GM18519 (cell line): Measurements from ENCODE around the gene EDAR.

Experiments
- ATAC-seq: cut with Tn5 transposase; IDR thresholded peaks from one replicate; pipeline ENCODE4 v1.9.1; 2021; ENCODE audit warnings: mild to moderate bottlenecking, moderate library complexity; ENCODE audit not compliant: unreplicated experiment, low FRiP score

Gene EDAR

DNA sequence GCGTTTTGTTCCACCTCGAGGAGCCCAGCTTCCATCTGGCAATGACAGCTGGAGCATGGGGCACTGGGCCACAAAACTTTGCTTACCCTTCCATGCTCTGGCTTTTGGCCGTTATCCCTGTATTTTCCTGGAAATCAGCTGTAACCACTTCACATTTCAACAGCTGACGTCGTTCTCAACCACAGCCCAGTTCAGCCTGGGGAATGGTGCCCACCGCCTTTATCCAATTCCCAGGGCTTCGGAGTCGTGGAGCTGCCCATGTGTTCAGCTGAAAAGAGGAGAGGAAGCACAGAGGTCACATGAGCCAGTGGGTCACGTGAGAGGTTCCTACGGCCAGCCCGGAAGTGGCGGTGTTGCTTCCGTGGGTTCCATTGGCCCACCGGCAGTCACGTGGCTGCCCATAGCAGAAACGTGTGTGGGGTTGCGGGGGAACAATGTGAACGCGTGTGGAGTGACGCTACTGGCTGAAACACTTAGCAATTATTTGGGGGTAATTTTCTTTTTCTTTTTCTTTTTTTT, 16.7 kb upstream of the EDAR start:
- ATAC-seq: no peak

DNA sequence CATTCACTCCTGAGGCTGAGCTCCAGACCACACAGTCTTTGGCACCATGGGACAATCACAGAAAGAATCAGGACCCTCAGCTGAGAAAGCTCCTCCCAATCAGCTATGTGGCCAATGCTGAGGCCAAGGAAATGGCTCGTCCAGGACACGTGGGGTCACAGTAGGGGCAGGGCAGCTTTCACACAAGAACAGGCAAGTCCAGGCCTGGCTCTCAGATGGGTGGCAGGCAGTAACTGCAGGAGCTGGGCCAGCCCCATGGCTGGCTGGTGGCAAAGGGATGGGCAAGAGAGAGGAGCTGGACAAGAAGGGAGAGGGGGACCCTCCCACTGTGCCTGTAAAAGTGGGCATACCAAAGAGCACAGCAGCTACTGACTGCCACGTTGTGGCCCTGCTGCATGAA, 12.2 kb upstream of the EDAR start:
- no peak for ATAC-seq

DNA sequence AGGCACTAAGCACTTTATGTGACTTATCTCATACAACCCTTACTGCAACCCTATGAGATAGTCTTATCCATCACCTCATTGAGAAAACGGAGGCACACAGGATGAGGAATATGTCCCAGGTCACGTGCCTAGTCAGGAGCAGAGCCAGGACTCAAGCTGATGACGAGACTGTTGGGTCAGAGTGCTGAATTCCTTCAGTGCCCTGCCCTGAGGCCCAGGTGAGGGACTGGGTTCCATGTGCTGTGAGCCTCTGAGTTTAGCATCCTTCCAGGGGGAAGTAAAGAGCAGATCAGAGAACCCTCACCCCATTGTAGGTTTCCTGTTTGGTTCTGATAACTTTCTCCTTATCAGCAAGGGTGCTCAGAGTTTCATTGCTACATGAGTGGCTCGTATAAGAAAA, 11.7 kb upstream of the EDAR start:
- ATAC-seq: no peak

DNA sequence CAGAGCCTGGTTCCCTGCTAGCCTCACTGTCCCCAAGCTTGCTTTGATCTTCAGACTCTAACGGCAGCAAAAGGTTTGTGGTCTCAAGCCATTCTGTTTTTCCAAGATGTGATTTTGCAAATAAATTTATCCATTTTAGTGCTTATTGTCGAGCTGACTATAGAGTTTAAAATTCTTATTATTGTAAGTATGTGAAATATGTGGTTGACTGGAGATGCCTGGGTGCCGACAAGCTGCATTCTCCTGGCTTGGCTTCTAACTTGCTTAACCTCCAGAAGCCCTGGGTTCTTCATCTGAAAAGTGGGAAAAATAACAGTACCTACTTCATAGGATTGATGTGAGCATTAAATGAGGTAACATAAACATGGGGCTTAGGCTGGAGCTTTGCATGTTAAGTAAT, 9.9 kb upstream of the EDAR start:
- ATAC-seq: no peak

DNA sequence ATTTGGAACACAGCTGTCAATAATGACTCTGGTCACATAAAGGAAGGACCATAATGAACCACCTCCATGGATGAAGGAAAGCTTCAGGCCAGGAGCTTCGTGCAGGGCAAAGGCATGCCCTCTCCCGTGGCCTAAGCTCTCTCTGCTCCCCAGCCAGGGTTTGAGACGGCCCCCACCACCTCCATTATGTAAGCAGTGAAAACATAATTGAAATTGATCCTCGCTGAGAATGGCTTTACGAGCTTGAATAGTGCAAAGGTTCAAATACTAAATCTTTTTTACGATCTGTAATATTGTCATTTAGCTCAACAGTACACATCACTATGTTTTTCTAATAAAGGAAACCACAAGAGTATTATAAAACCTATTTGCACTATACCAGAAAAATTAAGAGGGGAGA, 5.2 kb upstream of the EDAR start:
- no peak for ATAC-seq

DNA sequence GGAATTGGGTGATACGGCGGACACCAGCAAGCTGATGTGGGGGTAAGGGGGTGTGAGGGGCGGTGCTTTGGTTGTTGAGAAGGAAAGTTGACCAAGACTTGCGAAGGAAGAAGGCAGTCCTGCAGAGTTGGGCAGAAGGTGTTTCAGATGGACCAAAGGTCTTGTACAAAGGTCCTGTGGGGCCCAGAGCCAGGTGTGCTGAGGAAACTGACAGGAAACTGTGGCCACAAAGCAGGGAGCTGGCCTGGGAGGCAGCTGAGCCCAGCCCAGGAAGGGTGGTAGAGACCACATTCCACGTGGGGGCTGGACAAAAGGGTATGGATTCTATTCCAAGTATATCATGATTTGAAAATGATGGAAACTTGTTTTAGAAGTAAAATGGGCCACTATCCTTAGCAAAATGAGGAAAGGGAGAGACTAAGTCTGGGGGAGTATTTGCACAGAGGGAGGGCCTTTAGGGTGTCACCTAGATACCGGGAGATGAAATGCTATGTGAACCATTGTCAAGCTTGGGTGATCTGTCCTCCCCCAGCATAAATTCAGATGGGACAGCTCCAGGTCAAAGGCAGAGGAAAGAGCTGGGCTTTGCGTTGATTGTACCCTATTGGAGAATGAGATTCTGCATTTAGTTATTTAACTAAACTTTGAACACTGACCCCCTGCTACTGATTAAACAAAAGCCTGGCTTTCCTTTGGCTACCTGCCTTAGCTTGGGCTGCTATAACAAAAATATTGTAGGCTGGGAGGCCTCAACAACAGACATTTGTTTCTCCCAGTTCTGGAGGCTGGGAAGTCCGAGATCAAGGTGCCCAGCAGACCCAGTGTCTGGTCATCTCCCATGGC, 4.3 kb upstream of the EDAR start:
- no peak for ATAC-seq

DNA sequence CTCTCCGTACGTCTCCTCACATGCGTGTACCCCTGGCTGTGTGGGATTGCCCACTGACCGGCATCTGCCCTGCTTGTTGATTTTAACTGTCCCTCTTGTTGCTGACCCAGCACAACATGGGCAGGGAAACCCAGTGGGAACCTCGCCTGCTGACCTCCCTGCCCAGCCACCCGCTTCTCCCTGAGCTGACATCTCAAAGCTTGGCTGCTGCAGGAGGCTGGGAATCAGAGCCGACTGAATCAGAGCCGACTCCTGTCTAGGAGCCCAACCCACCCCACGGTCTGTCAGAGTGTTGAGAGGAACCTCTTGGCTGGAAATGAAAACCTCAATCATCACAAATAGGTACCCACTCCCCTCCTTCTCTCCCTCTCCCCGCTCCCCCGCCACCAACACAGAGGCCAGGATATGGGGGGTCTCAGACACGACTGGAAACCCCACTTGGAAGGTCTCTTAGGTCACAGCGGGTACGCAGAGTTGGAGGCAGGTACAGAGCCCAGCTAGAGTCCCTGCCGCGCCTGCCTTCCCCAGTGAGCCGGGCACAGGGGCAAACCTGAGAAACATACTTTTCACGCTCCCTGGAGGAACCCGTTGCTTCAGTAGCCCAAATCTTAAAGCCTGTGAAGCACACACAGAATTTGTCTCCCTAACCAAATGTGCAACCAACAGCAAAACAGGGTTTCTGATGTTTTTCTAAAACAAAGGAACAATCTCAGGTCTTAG, 784 bp downstream of the EDAR start:
- ATAC-seq: no peak

DNA sequence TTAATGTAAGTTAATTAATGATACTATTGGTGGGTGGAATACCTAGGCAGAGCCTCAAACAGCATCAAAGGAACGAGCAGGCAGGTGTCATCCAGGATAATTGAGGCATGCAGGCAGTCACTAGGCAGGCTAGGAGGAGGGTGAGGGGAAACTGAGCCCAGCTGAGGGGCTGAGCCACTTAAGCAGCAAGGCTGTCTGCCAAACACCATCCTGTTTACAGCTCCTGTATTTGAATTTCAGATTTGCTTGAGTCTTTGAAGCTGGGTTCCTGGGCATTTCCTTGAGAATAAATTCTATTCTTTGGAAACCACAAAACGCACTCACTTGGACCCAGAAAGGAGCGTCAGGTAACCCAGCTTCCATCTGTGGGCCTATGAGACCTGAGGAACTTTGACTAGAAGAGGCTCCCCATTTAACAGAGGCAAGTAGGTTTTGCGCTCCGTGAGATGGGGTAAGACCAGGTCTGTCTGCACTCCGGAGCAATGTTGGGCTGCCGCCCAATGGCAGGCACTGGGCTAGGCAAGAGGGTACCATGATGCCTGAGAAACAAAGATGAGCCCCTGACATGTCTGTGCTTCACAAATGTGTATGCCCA, 2.0 kb downstream of the EDAR start:
- ATAC-seq: no peak

DNA sequence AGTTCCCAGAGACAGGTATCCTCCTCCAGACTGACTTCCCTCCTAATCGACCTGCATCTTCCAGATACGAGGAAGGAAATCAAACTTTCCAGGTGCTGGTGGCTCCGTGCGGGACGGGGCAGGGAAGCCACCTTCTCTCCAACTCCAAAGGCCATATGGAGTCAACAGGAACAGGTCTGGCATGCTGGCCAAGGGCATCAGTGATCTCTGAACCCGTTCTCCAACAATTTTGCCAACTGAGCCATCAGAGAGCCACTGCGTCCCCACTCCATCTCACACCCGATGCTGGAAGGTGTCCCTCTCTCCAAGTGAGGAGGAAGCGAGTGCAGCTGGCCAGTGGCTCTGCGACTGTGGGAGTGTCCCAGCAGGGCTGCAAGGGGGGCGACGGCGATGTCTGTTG, 5.4 kb downstream of the EDAR start:
- ATAC-seq: no peak

DNA sequence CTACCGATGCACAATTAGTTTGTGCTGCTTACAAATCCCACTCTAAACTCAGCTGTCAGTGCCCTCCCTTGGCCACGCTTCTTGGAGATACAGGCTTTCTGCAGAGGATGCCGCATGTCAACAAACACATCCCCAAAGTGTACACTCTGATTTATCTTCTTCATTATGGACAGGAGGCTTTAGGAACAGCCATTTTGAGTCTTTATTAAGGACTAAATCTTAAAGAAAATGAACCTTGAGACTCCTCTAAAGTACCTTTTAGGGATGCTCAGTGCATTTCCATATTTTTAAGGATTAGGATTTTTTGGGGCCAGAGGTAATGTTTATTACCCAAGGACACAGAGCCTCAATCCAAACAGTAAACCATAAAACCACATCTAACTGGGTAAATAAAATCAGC, 6.0 kb downstream of the EDAR start:
- ATAC-seq: no peak

DNA sequence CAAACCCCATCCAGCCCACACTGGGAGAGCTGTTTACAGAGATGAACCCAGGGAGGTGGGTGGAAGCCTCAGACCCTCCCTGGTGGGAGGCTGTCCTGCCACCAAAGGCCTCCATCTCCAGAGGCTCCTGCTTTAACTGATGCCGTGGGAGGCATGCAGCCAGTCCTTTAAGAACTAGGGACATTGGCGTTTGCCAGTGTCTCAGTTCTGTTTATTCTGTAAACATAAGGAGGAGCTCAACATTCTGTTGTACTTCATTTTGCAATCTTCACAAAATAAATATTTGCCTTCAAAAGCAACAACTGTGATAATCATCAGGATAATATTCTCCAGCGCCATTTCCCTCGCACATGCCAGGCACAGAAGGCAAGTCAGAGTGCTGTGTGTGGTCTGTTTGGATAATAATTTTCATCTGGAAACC, 6.8 kb downstream of the EDAR start:
- ATAC-seq: no peak

DNA sequence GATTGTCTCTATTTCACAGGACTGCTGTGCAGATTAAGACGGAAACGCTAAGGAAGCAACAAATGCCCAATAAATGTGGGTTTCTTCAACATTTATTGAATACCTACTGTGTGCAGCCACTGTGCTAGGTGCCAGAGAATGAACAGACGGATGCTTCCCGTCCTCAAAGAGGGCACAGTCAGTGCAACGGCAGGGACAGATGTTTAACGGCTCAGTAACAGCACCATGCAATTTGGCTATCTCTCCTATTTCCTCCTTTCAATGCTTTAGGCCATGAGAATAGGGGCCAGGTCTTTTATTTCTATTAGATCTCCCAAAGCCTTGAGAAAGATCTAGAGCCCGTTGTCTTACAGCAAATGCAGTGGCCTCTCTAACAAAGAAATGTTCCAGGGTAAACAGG, 7.2 kb downstream of the EDAR start:
- ATAC-seq: no peak

DNA sequence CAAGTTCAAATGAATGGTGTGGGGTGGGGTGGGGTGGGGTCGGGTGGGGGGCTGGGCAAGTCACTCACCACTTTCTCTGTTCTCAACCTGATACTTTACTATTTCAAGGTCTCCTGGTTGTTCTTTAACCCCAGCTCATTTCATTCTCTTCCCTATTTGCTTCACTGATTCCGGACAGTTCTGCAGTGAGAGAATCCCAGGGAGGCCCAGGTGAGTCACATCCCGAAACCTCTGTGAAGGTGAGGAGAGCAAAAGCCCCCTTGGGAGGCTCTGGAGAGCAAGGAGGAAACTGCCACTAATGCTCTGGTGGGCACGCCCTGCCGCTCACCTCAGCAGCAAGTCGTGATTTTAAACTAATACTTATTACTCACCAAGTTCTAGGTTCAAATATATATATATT, 8.9 kb downstream of the EDAR start:
- no peak for ATAC-seq

DNA sequence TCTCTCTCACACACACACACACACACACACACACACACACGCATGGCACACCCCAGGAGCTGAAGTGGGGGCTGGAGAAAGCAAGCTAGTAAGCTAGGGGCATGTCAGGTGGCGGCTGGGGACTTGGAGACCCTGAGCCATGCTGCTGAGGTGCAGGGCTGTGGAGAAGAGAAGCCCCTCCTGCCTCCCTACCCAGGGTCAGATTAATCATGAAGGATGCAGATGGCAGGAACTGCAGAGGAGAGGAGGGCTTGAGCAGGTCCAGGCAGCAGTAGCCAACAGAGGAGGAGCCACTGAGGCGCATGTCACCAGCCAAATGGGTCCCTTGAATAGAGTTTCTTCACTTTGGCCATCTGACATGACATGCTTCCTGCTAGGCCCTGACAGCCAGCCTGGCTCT, 9.6 kb downstream of the EDAR start:
- ATAC-seq: no peak

DNA sequence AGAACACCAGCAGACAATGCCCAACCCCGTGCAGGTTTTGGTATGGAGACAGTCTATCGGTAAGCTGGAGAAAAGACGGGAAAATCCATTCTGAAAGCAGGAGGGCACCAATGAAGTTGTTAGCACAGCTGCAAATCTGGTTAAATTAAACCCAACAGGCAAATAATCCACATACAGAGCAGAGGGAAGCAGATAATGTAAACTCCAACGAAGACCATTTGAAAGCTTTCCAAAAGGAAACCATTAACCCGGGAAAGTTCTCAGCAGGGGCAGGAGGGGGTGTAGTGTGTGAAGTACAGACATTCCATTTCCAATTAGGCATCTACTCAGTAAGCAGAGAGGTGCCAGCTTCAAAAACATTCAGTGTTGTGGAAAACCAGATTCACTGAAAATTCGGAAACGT, 10.3 kb downstream of the EDAR start:
- ATAC-seq: no peak

DNA sequence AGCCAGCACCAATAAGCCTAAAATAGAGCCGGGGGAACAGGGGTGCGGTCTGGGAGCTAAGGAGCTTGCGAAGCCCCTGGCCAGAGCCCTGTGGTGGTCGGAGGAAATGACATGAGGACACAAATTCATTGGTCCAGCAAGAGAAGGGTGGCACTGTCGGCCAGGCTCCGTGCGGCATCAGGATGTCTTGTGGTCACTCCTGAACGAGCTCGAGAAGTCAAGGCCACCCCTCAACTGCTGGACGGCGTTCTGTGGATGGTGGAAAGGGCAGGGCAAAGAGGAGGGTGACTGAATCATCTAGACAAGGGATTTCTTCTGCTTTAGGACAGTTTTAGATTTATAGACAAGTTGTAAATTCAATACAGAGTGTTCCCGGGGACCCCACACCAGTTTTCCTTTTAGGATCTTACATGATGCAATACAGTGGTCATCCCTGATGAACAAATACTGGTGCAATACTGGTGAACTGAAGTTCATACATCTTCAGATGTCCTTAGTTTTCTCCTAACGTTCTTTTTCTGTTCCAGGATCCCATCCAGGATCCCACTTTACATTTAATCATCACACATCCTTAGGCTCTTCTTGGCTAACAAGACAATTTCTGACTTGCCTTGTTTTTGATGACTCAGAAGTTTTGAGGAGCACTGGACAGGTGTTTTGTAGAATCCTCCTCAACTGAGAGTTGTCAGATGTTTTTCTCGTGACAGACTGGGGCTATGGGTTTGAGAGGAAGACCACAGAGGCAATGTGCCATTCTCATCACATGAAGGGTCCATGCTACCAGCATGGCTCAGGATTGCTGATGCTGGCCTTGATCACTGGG, 13.2 kb downstream of the EDAR start:
- ATAC-seq: no peak

DNA sequence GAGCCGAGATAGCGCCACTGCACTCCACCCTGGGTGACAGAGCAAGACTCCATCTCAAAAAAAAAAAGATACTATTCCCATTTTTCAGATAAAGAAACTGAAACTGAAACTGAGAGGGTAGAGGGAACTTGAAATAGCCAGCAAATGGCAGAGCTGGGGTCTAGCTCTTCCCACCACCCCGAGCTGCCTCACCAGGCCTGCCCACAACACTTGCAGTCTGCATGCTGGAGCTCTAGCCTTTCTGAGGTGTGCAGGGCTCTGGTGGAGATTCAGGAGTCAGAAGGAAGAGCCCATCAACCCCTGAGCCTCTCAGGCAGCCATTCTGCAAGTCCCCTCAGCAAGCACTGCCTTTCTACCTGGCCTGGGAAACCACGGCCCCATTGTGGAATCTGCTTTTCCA, 14.3 kb downstream of the EDAR start:
- no peak for ATAC-seq

DNA sequence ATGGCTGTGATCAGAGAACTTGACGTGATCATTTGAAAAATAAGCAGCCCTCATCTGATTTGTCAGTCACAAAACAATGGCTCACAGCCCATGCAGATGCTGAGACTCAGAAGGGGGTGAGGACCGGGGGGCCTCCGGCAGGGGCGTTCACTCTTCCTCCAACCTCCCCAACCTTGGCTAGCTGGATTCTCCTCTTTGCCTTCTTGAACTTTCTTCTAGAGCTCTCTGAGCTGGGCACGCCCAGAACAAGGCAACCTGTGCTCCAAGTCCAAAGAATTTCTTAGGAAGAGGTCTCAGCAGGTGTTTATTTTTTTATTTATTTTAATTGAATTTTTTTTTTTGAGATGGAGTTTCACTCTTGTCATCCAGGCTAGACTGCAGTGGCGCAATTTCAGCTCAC, 16.4 kb downstream of the EDAR start:
- ATAC-seq: no peak

DNA sequence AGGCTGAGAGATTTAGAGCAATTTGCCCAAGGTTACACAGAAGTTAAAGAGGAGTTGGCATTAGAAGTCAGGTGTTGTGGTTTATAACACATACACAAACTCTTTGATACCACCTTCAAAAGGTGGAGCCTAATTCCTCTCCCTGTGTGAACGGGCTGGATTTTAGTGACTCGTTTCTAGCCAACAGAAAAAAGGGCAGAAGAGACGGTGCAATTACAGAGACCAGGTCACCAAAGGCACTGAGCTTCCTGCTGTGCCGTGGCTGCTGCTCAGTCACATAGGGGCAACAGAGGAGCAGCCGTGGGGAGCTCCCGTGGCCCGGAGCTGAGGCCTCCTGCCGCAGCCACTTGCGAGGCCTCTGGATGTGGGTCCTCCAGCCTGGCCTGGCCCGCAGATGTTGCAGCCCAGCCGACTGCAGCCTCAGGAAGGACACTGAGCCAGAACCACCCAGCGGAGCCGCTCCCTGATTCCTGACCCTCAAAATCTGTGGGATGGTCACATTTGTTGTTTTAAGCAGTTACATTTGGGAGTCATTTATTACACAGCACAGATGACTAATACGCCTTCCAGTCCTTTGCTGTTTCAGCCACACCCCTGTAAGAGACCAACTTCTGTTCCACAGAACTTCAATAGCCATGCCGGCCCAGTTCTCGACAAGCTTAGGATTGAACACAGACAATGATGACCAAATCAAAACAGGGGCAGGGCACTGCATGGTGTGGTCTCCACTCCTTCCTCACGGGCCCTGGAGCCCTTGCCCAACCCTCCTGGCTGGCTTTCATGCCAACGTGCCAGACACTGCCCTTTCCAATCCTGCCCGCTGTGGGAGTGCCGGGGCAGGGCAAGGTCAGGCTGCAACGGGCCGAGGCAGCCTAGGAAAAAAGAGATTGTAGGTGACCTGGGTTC, 17.1 kb downstream of the EDAR start:
- no peak for ATAC-seq

DNA sequence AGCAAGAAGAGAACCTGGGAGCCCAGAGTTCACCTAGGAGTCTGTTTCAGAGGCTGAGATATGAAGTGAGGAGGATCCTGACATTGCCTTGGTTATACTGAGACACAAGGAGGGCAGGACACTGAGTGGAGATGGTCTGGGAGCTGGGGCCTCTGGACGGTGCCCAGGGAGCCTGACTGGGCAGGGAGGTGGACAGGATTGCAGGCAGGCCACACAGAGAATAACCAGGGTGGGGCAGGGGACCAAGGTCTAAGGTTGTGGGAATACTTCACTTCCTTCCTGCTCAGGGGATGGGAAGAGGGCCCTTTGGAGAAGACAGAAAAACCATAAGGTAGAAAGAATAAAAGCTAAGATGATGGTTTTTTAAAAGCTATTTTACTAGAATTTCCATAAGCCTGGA, 18.7 kb downstream of the EDAR start:
- no peak for ATAC-seq
